Panc1 (cell line): ENCODE data around the gene MTA1. TPM values are rescaled to one million over a fixed set of nuclear protein-coding genes. Genes with fewer than 3 reads are reported as not detected.

Source experiments
- ATAC-seq: fragments of 200-7000 bp; cut with Tn5 transposase; 2 replicates; pipeline ENCODE4 v1.9.1; 2020; ENCODE audit warnings: mild to moderate bottlenecking, moderate library complexity
- BruUV-seq: library from RNA; stranded (reverse); fragments of 400-500 nt; replicated peaks from 2 replicates; lab custom pipeline; 2021; lab: Mats Ljungman, UMichigan
- CTCF ChIA-PET: fragments of 300-600 bp; sonication (Branson Sonifier 250); formaldehyde crosslinking; loops from one replicate; lab custom pipeline; 2022; ENCODE audit warnings: antibody characterized with exemption; lab: Charles Lee
- POLR2A ChIA-PET: fragments of 300-600 bp; sonication (Branson Sonifier 250); formaldehyde crosslinking; loops from one replicate; lab custom pipeline; 2022; ENCODE audit warnings: antibody characterized with exemption; lab: Charles Lee
- DNase-seq: peaks from one replicate; pipeline ENCODE4 v3.0.0-alpha.2; 2010; ENCODE audit warnings: low read depth, low spot score
- H3K27ac ChIP-seq: 2 replicates; pipeline ENCODE4 v1.5.1; 2011; ENCODE audit warnings: mild to moderate bottlenecking, low read length, inconsistent platforms
- H3K27me3 ChIP-seq: fragments of 200-500 bp; sonication (Bioruptor generic); 2 replicates; pipeline ENCODE4 v1.6.0; 2014; ENCODE audit warnings: low read length, inconsistent platforms; ENCODE audit not compliant: control insufficient read depth, insufficient read depth
- H3K36me3 ChIP-seq: fragments of 200-500 bp; sonication (Bioruptor generic); 2 replicates; pipeline ENCODE4 v1.5.1; 2014; ENCODE audit warnings: inconsistent platforms, mild to moderate bottlenecking, low read length, moderate library complexity; ENCODE audit not compliant: control insufficient read depth, insufficient read depth
- H3K4me1 ChIP-seq: 2 replicates; pipeline ENCODE4 v1.5.1; 2011; ENCODE audit warnings: inconsistent platforms, mild to moderate bottlenecking, low read length, moderate library complexity; ENCODE audit not compliant: control insufficient read depth, insufficient read depth
- H3K4me3 ChIP-seq, 2 experiments: 2 replicates each; pipeline ENCODE4 v1.5.1; 2011 to 2012; ENCODE audit warnings: low read depth in 2 of 2, low read length in 2 of 2, mild to moderate bottlenecking in 2 of 2, inconsistent platforms in 1 of 2, moderate library complexity in 1 of 2
- H3K9me3 ChIP-seq: fragments of 200-500 bp; sonication (Bioruptor generic); 2 replicates; pipeline ENCODE4 v1.5.1; 2014; ENCODE audit warnings: low read depth, mild to moderate bottlenecking, inconsistent platforms, low read length, moderate library complexity; ENCODE audit not compliant: control insufficient read depth, insufficient read depth
- POLR2AphosphoS5 ChIP-seq: IDR thresholded peaks from 2 replicates; pipeline ENCODE4 v1.6.1; 2012; ENCODE audit warnings: mild to moderate bottlenecking, low read depth, low read length, moderate library complexity
- REST ChIP-seq, 2 experiments: IDR thresholded peaks; 2 replicates each; pipeline ENCODE4 v1.6.1; 2011 to 2012; ENCODE audit warnings: low read depth in 2 of 2, control low read depth in 1 of 2, low read length in 1 of 2, mild to moderate bottlenecking in 1 of 2, moderate library complexity in 1 of 2; ENCODE audit not compliant: insufficient read depth in 1 of 2
- SIN3A ChIP-seq: IDR thresholded peaks from 2 replicates; pipeline ENCODE4 v1.6.1; 2012; ENCODE audit warnings: low read depth, mild to moderate bottlenecking, low read length, moderate library complexity, borderline replicate concordance; ENCODE audit not compliant: insufficient read depth
- TCF7L2 ChIP-seq: IDR thresholded peaks from 2 replicates; pipeline ENCODE4 v1.6.1; 2011; ENCODE audit warnings: mild to moderate bottlenecking, low read depth, low read length, inconsistent platforms
- in situ Hi-C: cut with HindIII; loops from 2 replicates; pipeline ENCODE4 v1.10.0; 2016; ENCODE audit warnings: low sequenced_read_pairs, low pct_unique_long_range_greater_than_20kb
- intact Hi-C: fragments of 100-400 bp; cut with micrococcal nuclease; formaldehyde crosslinking; loops from one replicate; pipeline ENCODE4 v1.10.0; 2022; ENCODE audit not compliant: unreplicated experiment
- total RNA-seq: library from RNA; stranded (reverse); gene quantifications from one replicate; pipeline ENCODE4 v1.2.1, GENCODE V29; 2021; ENCODE audit not compliant: unreplicated experiment
- TF ChIP-seq, protein P1 (sequence below): fragments of 450-650 bp; IDR thresholded peaks from 2 replicates; pipeline ENCODE4 v1.5.1; 2017; ENCODE audit warnings: mild to moderate bottlenecking

MTA1 gene
- total RNA-seq, 1 experiment from 2014 or later: 105 TPM

- no TSS peak for BruUV-seq
- Histone ChIP-seq H3K4me3 (peak overlapping the region; percentile 58 to 67), H3K9me3 (no peaks in the 10 kb centered on the region), H3K4me1 (peaks cover 39% of the 10 kb centered on the region), H3K27ac (peak overlapping the region; percentile 80), H3K36me3 (no peaks in the 10 kb centered on the region; the same call in 1 of the 2 replicates), H3K27me3 (no peaks in the 10 kb centered on the region)
- ATAC-seq: no peak
- intact Hi-C loops: loop anchor here (10.0 kb wide), 1 partner anchor 112 kb away; no protein-coding TSS in a partner anchor
- ChIA-PET POLR2A (no interaction called here), CTCF (interaction anchor here (1.5 kb wide), 1 partner anchor 18 kb away, joined by 3 read pairs; no protein-coding TSS in a partner anchor)
- in situ Hi-C loops: no loop called here
- DNase-seq: no peak
- no peak for TF ChIP-seq REST (IDR thresholded peaks at IDR 0.05; ENCODE audit: insufficient read depth in 1 of 2, low read depth in 2 of 2, low read length in 1 of 2)
- peak; percentile 91 for TF ChIP-seq POLR2AphosphoS5
- TF ChIP-seq SIN3A: peak; percentile 44; the same call in 1 of the 2 replicates
- TF ChIP-seq, protein P1, sequence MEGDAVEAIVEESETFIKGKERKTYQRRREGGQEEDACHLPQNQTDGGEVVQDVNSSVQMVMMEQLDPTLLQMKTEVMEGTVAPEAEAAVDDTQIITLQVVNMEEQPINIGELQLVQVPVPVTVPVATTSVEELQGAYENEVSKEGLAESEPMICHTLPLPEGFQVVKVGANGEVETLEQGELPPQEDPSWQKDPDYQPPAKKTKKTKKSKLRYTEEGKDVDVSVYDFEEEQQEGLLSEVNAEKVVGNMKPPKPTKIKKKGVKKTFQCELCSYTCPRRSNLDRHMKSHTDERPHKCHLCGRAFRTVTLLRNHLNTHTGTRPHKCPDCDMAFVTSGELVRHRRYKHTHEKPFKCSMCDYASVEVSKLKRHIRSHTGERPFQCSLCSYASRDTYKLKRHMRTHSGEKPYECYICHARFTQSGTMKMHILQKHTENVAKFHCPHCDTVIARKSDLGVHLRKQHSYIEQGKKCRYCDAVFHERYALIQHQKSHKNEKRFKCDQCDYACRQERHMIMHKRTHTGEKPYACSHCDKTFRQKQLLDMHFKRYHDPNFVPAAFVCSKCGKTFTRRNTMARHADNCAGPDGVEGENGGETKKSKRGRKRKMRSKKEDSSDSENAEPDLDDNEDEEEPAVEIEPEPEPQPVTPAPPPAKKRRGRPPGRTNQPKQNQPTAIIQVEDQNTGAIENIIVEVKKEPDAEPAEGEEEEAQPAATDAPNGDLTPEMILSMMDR: no peak
- no peak for TF ChIP-seq TCF7L2
Observed at GRCh38 chr14:105486974-105487448, 67.4 kb downstream of the MTA1 start.

GRCh38 chr14:105487449-105487985 is 67.9 kb downstream of the MTA1 start:
- CTCF ChIA-PET: no interaction called here
- no TSS peak for BruUV-seq

More at GRCh38 chr14:105487449-105487985, 67.9 kb downstream of the MTA1 start:
- in situ Hi-C loops (no loop called here), intact Hi-C loops (loop anchor here (10.0 kb wide), 1 partner anchor 113 kb away; no protein-coding TSS in a partner anchor)
- peak overlapping the region; percentile 80 for H3K27ac ChIP-seq
- H3K36me3 ChIP-seq: no peaks in the 10 kb centered on the region; the same call in 1 of the 2 replicates
- ATAC-seq (no peak), DNase-seq (no peak)
- POLR2A ChIA-PET: no interaction called here
- TF ChIP-seq SIN3A (no peak), TCF7L2 (no peak), REST (IDR thresholded peaks at IDR 0.05; ENCODE audit: insufficient read depth in 1 of 2, low read depth in 2 of 2, low read length in 1 of 2) (no peak), POLR2AphosphoS5 (no peak)
- TF ChIP-seq, protein P1: no peak
- H3K9me3 ChIP-seq: no peaks in the 10 kb centered on the region
- H3K4me3 ChIP-seq: peak overlapping the region; percentile 58 to 67
- peaks cover 38% of the 10 kb centered on the region for H3K4me1 ChIP-seq
- no peaks in the 10 kb centered on the region for H3K27me3 ChIP-seq
